PC-3 (cell line): ENCODE results near the gene SNED1.

Experiments used
- EZH2 ChIP-seq: fragments of 300-600 bp; sonication (generic); IDR thresholded peaks from one replicate; pipeline ENCODE4 v1.6.1; 2017; ENCODE audit warnings: antibody characterized with exemption, mild to moderate bottlenecking, low read length; ENCODE audit not compliant: unreplicated experiment
- EZH2phosphoT487 ChIP-seq: fragments of 300-600 bp; sonication (generic); IDR thresholded peaks from 2 replicates; pipeline ENCODE4 v1.6.1; 2018; ENCODE audit warnings: mild to moderate bottlenecking, antibody characterized with exemption, low read length, borderline replicate concordance
- TF ChIP-seq, protein P1 (sequence below): fragments of 300-600 bp; sonication (generic); conservative IDR thresholded peaks from 2 replicates; pipeline ENCODE4 v1.5.1; 2017; ENCODE audit warnings: antibody characterized with exemption, low read depth, mild to moderate bottlenecking, low read length

- TF ChIP-seq, protein P1, sequence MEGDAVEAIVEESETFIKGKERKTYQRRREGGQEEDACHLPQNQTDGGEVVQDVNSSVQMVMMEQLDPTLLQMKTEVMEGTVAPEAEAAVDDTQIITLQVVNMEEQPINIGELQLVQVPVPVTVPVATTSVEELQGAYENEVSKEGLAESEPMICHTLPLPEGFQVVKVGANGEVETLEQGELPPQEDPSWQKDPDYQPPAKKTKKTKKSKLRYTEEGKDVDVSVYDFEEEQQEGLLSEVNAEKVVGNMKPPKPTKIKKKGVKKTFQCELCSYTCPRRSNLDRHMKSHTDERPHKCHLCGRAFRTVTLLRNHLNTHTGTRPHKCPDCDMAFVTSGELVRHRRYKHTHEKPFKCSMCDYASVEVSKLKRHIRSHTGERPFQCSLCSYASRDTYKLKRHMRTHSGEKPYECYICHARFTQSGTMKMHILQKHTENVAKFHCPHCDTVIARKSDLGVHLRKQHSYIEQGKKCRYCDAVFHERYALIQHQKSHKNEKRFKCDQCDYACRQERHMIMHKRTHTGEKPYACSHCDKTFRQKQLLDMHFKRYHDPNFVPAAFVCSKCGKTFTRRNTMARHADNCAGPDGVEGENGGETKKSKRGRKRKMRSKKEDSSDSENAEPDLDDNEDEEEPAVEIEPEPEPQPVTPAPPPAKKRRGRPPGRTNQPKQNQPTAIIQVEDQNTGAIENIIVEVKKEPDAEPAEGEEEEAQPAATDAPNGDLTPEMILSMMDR = no peak
- TF ChIP-seq EZH2 (no peak), EZH2phosphoT487 (no peak)
These were observed 35.6 kb downstream of the SNED1 start for GRCh38 chr2:241033994-241034393.
